Chondrocyte (in vitro differentiated cells): ENCODE measurements around the gene VSTM4. TPM values are rescaled to one million over a fixed set of nuclear protein-coding genes. Genes with fewer than 3 reads are reported as not detected.

Experiments
- DNase-seq: peaks from one replicate; pipeline ENCODE4 v3.0.0; 2021; ENCODE audit warnings: mixed read lengths, low spot score
- H3K27ac Mint-ChIP-seq: one replicate; pipeline ENCODE4 v1.8.0; 2021; ENCODE audit warnings: mild to moderate bottlenecking, moderate library complexity, mixed read lengths; ENCODE audit not compliant: unreplicated experiment
- H3K27me3 Mint-ChIP-seq: 2 replicates; pipeline ENCODE4 v1.8.0; 2021; ENCODE audit warnings: low read depth, mixed read lengths
- H3K36me3 Mint-ChIP-seq: 2 replicates; pipeline ENCODE4 v1.8.0; 2021; ENCODE audit warnings: low read depth, mixed read lengths
- H3K4me1 Mint-ChIP-seq: 2 replicates; pipeline ENCODE4 v1.8.0; 2021; ENCODE audit warnings: low read depth, mild to moderate bottlenecking, mixed read lengths
- H3K4me3 Mint-ChIP-seq: one replicate; pipeline ENCODE4 v1.8.0; 2021; ENCODE audit warnings: mild to moderate bottlenecking, moderate library complexity, mixed read lengths; ENCODE audit not compliant: unreplicated experiment
- H3K9me3 Mint-ChIP-seq: 2 replicates; pipeline ENCODE4 v1.8.0; 2021; ENCODE audit warnings: low read depth, mixed read lengths
- CTCF ChIP-seq: fragments of 200-600 bp; sonication (generic); IDR thresholded peaks from 2 replicates; pipeline ENCODE4 v1.5.0; 2021; ENCODE audit warnings: antibody characterized with exemption, mild to moderate bottlenecking, moderate library complexity
- total RNA-seq: library from RNA; stranded (reverse); gene quantifications from 3 replicates; pipeline ENCODE4 v1.2.1, GENCODE V29; 2021

VSTM4 gene
- total RNA-seq, 1 donor from 2014 or later, result 7.2 TPM

DNA sequence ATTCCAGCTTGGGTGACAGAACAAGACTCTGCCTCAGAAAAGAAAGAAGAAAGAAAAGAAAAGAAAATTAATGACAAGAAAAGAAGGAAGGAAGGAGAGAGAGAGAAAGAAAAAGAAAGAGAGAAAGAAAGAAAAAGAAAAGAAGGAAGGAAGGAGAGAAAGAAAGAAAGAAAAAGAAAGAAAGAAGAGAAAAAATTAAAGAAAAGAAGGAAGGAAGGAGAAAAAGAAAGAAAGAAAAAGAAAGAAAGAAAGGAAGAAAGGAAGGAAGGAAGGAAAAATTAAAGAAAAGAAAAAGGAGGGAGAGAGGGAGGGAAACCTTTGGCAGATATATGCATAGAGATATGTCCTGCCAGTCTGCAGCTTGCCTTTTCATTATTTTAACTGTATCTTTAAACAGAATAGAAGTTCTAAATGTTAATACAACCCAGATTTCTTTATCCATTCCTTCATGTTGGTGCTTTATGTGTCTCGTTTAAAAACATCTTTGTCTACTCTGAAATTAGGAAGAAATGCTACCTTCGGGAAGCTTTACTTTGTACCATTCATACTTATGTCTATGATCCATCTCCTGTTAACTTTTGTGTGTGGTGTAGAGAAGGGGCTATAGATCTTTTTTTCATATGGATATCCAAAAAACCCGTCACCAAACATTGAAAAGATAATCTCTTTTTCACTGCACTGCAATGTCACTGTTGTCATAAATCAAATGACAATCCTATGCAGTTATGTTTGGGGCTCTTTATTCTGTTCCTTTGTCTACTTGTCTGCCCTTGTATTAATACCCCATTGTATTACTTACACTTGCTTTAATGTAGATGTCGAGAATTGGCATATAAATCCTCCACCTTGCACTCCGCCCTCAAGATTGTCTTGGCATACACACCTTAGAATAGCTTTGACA, 70.8 kb downstream of the VSTM4 start:
- no peak overlapping the region for H3K4me3 Mint-ChIP-seq
- H3K27me3 Mint-ChIP-seq, result no peaks in the 10 kb centered on the region
- no peak for DNase-seq
- no peaks in the 10 kb centered on the region for H3K9me3 Mint-ChIP-seq
- H3K27ac Mint-ChIP-seq, result no peak overlapping the region
- H3K4me1 Mint-ChIP-seq, result no peaks in the 10 kb centered on the region
- peaks cover 12% of the 10 kb centered on the region for H3K36me3 Mint-ChIP-seq
- no peak for TF ChIP-seq CTCF

DNA sequence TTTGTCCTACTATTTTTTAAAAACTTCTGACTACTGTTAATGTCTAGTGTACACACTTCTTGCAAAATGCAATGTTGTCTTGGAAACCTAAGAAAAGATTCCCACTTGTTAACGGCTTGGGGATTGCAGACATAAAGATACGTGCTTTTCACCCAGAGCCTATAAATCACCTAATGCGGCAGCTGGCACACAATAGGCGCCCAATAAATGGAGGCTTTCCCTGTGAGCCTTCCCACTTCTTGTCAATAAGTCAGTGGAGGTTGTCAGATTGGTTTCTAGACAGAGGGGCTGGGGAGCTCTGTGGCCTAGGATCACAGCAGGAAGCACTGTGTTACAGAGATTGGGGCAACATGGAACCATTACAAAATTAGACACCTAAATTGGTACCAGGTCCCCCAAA, 74.7 kb downstream of the VSTM4 start:
- H3K36me3 Mint-ChIP-seq, result peaks cover 2% of the 10 kb centered on the region
- no peaks in the 10 kb centered on the region for H3K4me1 Mint-ChIP-seq
- H3K27ac Mint-ChIP-seq, result no peak overlapping the region
- no peak for TF ChIP-seq CTCF
- no peaks in the 10 kb centered on the region for H3K9me3 Mint-ChIP-seq
- no peak for DNase-seq
- no peak overlapping the region for H3K4me3 Mint-ChIP-seq
- no peaks in the 10 kb centered on the region for H3K27me3 Mint-ChIP-seq

GRCh38 chr10:49039409-49039808, 75.9 kb downstream of the VSTM4 start:
- Mint-ChIP-seq H3K4me1 (no peaks in the 10 kb centered on the region), H3K9me3 (no peaks in the 10 kb centered on the region), H3K27ac (no peak overlapping the region), H3K4me3 (no peak overlapping the region), H3K27me3 (no peaks in the 10 kb centered on the region), H3K36me3 (no peaks in the 10 kb centered on the region)
- TF ChIP-seq CTCF, result no peak
- no peak for DNase-seq

GRCh38 chr10:49038711-49039110, 76.6 kb downstream of the VSTM4 start:
- H3K36me3 Mint-ChIP-seq, result no peaks in the 10 kb centered on the region
- H3K4me3 Mint-ChIP-seq, result no peak overlapping the region
- no peaks in the 10 kb centered on the region for H3K27me3 Mint-ChIP-seq
- no peaks in the 10 kb centered on the region for H3K4me1 Mint-ChIP-seq
- no peaks in the 10 kb centered on the region for H3K9me3 Mint-ChIP-seq
- no peak for DNase-seq
- no peak overlapping the region for H3K27ac Mint-ChIP-seq
- TF ChIP-seq CTCF, result no peak

DNA sequence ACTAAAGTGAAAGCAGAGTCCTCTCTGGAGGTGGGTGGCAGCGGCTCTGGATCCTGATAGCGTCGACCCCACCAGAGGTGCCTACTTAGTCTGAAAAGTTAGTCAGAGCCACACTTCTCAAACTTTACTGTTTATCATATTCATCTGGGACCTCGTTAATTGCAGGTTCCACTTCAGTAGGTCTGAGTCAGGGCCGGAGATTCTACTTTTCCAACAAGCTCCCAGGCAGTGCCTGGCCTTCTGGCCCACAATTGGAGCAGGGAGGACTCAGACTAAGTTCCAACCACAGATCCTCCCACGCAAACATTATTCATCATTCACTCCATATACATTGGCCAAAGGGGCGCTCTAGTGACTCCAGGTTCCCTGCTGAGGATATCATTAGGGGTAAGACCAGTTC, 78.1 kb downstream of the VSTM4 start:
- Mint-ChIP-seq H3K36me3 (no peaks in the 10 kb centered on the region), H3K27ac (no peak overlapping the region), H3K27me3 (no peaks in the 10 kb centered on the region), H3K4me1 (no peaks in the 10 kb centered on the region), H3K9me3 (no peaks in the 10 kb centered on the region), H3K4me3 (no peak overlapping the region)
- DNase-seq, result no peak
- TF ChIP-seq CTCF, result no peak
